GM06990 (cell line): ENCODE results near the gene CDT1.
A peak's percentile ranks its signal among the peaks of the same experiment; 100 is the strongest.
"Not testable (repeated sequence)": the region's sequence is repeated elsewhere in the genome, so short reads cannot be mapped to it uniquely, and the experiment has no call there.

Source experiments
- DNase-seq: peaks from one replicate; pipeline ENCODE4 v3.0.0-alpha.2; 2011; ENCODE audit not compliant: insufficient read length; ENCODE audit errors: extremely low read depth
- H3K27me3 ChIP-seq: replicated peaks from 2 replicates; pipeline ENCODE4 v1.6.0; 2011; ENCODE audit warnings: low read length; ENCODE audit not compliant: control insufficient read depth, insufficient read depth
- H3K36me3 ChIP-seq: 2 replicates; pipeline ENCODE4 v1.5.1; 2011; ENCODE audit warnings: low read length; ENCODE audit not compliant: control insufficient read depth, insufficient read depth
- H3K4me3 ChIP-seq: replicated peaks from 2 replicates; pipeline ENCODE4 v1.5.1; 2011; ENCODE audit warnings: low read depth, mild to moderate bottlenecking, control low read depth, low read length
- TF ChIP-seq, protein P1 (sequence below): IDR thresholded peaks from 2 replicates; pipeline ENCODE4 v1.5.1; 2011; ENCODE audit warnings: low read length, control low read depth, mild to moderate bottlenecking, inconsistent platforms; ENCODE audit not compliant: insufficient read depth, poor library complexity, severe bottlenecking

Gene CDT1

DNA sequence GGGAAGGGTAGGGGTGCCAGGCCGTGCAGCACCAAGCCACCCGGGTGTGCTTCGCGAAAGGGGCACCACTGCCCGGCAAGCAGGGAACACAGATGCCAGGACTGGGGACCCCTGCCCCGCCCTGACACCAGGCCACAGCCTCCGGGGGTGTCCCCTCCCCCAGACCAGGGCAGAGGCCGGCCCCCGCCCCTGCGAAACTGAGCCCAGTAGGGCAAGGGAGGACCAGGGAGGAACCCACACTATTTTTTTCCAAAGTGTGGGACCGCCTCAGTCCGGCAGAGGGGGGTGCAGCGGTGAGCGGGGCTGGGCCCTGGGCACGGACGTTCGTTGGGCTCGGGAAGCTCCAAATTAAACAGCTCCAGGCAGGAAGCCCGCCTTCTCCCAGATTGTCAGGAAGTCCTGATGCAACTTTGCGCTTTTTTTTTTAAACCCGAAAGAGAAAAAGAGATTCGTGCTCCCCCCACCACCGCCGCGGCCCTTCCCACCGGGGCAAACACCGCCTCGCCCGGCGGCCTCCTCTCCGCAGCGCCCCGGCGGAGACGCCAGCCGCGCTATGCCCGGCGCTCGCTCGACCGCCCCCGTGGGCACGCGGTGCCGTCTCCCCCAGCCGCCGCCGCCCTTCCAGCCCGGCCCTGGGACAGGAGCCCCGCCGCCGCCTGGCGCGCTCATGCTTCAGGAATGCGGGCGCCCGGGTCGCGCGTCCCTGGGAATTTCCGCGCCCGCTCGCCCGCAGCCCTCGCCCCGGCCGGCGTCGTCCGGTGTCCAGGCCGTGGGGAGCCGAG lies 19.3 kb upstream of the CDT1 start:
- peak; percentile 63 for DNase-seq
- Histone ChIP-seq H3K27me3 (no peaks in the 10 kb centered on the region), H3K4me3 (peak overlapping the region; percentile 72), H3K36me3 (no peaks in the 10 kb centered on the region; the same call in 1 of the 2 replicates)
- TF ChIP-seq, protein P1, sequence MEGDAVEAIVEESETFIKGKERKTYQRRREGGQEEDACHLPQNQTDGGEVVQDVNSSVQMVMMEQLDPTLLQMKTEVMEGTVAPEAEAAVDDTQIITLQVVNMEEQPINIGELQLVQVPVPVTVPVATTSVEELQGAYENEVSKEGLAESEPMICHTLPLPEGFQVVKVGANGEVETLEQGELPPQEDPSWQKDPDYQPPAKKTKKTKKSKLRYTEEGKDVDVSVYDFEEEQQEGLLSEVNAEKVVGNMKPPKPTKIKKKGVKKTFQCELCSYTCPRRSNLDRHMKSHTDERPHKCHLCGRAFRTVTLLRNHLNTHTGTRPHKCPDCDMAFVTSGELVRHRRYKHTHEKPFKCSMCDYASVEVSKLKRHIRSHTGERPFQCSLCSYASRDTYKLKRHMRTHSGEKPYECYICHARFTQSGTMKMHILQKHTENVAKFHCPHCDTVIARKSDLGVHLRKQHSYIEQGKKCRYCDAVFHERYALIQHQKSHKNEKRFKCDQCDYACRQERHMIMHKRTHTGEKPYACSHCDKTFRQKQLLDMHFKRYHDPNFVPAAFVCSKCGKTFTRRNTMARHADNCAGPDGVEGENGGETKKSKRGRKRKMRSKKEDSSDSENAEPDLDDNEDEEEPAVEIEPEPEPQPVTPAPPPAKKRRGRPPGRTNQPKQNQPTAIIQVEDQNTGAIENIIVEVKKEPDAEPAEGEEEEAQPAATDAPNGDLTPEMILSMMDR, result peak; percentile 61

DNA sequence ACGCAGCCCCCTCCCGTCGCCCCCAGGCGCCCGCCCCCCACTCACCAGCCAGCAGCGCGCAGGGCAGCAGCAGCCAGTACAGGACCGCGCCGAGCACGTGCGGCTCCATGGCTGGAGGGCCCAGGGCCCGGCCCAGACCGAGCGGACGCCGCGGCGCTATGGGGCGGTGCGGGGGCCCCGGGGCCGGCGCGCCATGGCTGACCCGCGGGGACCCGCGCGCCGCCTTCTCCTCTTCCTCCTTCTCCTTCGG lies 18.8 kb upstream of the CDT1 start:
- no peak for DNase-seq
- TF ChIP-seq, protein P1, result no peak
- Histone ChIP-seq H3K4me3 (peak overlapping the region; percentile 72), H3K27me3 (no peaks in the 10 kb centered on the region), H3K36me3 (no peaks in the 10 kb centered on the region; the same call in 1 of the 2 replicates)

DNA sequence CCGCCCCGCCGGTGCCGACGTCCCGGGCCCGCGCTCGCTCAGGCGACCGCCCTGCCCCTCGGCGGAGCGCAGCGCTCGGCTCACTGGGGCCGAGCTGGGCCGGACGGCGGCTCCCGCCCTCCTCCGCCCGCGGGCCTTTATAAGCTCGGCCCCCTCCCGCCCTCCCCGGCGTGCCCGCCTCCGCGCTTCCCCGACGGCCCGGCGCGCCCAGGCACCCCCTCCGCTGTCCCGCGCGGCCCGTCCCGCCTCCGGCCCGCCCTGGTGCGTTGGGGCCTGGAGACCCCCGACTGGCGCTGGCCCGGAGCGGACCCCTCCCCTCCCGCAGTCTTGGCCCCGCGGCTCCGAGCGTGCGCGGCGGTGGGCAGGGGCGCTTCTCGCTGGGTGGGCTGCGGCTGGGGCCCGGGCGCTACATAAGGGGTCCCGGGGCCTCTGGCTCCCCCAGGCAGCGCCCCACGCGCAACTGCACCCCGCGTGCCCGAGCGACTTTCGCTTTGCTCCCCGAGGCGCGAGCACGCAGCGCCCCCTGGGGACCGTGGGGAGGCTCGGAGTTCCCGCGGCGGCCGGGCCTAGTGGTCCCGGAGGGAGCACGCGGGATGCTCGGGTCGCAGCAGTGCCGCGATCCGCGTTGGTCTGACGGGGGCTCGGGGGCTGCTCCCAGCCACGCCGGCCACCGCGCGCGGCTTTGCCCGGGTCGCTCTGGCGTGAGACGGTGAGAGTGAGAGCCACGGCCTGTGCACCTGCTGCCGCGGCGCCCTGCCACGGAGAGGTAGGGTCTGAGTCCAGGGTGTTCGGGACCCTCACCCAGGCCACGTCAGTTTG lies 18.3 kb upstream of the CDT1 start, which contains the start of gene PIEZO1:
TSS of gene PIEZO1 (minus strand) at position 115 of the 819 bp plus-strand sequence. CDS start 256 bp downstream, outside the sequence.
- TF ChIP-seq, protein P1, result peak; percentile 75
- DNase-seq, result peak; percentile 81
- H3K36me3 ChIP-seq, result no peaks in the 10 kb centered on the region
- H3K4me3 ChIP-seq, result peak within 1 kb of the TSS; percentile 72
- no peaks in the 10 kb centered on the region for H3K27me3 ChIP-seq

DNA sequence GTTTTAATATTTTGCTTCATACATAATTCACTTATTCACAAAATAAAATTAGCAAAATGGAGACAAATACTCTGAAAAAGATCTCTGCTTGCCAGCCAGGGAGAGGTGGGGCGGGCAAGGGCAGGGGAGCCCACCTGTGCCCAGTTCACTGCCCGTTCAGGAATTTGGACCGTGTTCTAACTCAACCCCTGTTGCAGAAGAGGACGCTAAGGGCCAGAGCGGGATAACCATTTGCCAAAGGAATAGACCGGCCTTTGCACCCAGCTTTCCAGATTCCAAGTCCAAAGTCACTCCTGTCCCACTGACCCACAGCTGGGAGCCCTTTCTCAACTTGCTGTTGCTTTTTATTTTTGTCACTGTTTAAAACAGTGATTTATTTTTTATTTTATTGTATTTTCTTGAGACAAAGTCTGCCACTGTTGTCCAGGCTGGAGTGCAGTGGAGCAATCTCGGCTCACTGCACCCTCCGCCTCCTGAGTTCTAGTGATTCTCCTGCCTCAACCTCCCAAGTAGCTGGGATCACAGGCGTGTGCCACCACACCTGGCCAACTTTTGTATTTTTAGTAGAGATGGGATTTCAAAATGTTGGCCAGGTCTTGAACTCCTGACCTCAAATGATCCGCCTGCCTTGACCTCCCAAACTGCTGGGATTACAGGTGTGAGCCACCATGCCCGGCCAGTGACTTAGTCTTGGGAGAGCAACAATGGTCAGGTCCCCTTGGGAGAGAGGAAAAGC lies 15.8 kb upstream of the CDT1 start:
- DNase-seq, result no peak
- no peaks in the 10 kb centered on the region for H3K36me3 ChIP-seq
- TF ChIP-seq, protein P1, result no peak
- no peak overlapping the region for H3K4me3 ChIP-seq
- no peaks in the 10 kb centered on the region for H3K27me3 ChIP-seq

DNA sequence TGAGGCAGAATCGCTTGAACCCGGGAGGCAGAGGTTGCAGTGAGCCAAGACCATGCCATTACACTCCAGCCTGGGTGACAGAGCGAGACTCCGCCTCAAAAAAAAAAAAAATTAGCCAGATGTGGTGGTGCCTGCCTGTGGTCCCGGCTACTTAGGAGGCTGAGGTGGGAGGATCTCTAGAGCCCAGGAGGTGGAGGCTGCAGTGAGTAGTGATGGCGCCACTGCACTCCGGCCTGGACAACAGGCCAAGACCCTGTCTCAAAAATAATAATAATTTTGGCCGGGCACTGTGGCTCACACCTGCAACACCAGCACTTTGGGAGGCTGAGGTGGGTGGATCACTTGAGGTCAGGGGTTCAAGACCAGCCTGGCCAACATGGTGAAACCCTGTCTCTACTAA lies 14.8 kb upstream of the CDT1 start:
- H3K36me3 ChIP-seq, DNase-seq, H3K4me3 ChIP-seq, H3K27me3 ChIP-seq: not testable (repeated sequence)

DNA sequence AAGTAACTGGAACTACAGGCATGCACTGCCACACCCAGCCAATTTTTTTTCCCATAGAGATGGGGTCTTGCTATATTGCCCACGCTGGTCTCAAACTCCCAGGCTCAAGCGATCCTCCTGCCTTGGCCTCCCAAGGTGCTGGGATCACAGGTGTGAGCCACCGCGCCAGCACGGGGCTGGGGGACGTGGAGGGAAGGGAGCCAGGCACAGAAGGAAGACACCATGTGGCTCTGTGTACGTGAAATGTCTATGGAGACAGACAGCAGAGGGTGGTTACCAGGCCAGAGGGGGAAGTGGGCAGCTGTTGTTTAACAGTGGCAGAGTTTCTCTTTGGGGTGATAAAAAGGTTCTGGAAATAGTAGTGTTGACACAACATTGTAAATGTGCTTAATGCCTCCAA lies 14.0 kb upstream of the CDT1 start:
- no peaks in the 10 kb centered on the region for H3K27me3 ChIP-seq
- TF ChIP-seq, protein P1, result no peak
- no peak overlapping the region for H3K4me3 ChIP-seq
- no peaks in the 10 kb centered on the region for H3K36me3 ChIP-seq
- DNase-seq, result no peak
